ENCODE data around the gene PPP1R1A.

The PPP1R1A gene

DNA sequence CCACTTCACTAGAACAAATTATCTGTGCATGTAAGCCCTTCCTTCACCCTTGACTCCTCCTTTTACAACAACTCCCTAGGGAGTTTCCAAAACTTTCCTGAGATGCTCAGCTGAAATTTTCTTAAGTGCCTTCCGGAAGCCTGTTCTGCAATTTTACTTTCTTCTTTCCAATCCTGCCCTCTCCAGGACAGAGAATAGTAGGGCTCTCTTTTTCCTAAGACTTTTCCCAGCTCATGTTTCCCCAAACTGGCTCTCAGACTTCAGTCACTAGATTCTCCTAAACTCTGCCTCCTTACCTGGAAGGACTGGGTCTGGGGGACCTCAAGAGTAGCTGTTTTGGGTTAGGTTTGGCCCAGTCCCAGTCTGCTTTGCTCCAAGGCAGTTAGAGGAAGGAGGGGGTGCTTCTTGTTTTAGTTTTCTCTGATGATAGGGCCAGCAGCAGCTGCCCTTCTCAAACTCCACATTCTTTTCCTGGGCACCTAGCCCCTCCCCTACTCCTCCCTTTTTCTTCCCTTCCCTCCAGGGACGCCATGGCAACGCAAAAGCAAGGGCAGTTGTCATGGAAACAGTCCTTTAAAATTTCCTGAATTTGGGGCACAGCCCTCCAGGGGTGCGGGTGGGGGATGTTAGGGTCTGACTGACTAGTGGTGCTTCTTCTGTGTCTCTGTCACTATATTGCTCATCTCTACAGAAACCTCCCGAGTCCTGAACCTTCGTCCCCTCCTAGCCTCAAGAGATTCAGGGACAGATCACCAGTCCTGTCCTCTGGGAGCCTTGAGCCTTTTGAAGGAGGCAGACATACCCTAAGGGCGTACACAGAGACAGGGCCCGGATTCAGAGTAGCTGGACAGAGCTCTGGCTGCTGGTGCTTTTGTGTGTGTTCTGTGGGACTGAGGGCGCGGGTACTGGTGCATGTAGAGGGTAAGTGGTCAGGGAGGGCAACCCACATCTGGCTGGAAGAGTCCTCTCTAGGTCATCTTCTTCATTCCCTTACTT lies 17.0 kb downstream of the PPP1R1A start:
- no peak for DNase-seq (ENCODE audit: low spot score)

DNA sequence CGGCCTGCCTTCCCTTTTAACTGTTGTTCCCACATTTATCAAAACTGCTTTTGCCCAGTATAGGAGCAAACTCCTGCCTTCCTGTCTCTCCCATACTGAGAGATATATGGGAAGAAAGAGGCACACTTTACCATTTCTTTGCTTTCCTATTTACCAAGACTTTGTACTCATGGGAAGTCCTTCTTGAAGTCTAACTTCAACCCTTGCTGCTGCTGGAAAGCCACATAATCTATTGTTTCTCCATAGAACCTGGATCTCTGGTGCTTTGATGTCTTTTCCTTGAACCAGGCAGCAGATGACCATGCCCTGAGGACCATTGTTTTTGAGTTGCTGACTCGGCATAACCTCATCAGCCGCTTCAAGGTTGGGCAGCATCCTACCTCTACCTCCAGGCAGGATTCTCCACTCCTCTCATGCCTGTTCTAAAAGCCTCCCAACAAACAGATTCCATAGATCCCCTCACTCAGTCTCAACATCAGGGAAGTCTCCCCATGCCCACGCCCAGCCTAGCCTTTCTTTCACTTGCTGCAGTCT lies 18.4 kb downstream of the PPP1R1A start:
- DNase-seq (ENCODE audit: low spot score), result no peak

DNA sequence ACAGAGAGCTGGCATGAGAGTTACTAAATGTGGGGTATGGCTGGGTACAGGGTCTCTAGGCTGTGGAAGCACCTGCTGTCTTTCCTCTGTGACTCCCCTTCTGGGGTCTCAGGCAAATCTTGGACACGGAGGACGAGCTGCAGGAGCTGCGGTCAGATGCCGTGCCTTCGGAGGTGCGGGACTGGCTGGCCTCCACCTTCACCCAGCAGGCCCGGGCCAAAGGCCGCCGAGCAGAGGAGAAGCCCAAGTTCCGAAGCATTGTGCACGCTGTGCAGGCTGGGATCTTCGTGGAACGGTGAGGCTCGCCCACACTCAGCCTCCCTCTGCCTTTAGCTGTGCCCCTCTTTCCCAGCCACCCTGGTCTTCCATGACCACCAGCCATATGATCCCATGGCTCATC lies 19.4 kb downstream of the PPP1R1A start:
- DNase-seq (ENCODE audit: low spot score), result no peak

DNA sequence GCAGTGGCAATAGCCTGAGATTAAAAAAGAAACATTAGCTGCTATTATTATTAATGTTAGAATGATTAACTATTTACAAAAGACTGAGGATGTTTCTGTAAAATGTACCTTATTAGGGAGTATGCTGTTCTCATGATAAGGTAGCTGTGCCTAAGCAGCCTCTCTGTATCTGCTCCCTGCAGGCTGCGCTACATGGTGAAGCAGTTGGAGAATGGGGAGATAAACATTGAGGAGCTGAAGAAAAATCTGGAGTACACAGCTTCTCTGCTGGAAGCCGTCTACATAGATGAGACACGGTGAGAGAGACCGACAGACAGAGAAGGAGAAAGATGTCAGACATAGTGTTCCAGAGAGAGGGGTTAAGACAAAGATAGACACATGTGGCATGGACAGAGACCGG lies 21.7 kb downstream of the PPP1R1A start:
- DNase-seq (ENCODE audit: low spot score), result no peak

DNA sequence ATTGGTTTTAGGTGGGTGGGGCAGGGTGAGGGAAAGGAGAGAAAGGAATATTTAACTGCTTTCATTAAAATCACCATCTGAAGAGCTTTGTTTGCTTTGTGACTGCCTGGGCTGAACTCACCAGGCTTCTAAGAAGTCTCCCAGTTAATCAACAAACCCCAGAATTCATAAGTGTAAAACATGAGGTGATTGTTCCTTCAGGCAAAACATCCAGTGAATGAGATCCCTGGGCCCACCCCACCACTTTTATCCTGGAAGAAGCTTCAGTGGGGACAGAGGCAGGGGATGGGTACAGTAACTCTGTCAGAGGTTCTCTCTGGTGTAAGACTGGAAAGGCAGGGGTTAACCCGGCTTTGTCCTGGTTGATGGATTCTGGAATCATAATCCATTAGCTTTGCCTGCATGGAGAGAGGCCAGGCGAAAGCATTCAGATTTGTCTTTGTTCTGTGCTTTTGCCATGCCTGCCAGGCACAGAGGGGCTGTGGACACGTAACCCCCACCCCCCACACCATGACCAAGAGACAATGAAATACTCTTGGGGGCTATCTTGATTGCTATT lies 22.4 kb downstream of the PPP1R1A start:
- DNase-seq (ENCODE audit: low spot score), result no peak

DNA sequence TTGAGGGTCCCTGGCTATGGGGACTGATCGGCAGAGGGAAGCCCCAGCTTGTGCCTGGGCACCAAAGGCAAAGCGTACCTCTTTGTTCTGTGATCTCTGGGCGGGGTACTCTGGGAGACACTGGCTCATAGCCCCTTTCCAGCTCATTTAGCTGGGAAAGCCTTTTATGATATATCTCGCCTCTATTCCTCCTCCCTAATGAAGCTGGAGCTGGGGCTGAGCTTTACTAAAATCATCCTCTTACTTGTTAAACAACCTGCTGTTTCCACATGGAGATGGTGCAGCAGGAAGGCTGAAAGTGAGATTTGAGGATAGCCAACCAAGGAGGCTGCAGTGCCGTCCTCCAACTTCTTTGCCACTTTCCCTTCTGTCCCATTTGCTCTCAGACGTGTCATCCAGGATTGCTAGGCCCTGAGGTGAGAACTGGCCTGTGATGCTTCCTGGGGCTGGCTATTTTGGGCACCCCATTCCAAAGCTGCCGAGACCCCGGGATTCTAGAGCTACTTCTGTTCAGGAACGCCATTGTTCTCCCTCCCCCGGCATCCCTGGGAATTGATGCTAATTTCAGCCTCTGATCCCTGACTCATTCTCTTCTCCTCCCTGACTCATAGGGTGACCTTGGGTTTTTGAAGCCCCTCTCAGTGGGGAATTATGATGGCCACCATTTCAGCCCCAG lies 23.0 kb downstream of the PPP1R1A start:
- no peak for DNase-seq (ENCODE audit: low spot score)

DNA sequence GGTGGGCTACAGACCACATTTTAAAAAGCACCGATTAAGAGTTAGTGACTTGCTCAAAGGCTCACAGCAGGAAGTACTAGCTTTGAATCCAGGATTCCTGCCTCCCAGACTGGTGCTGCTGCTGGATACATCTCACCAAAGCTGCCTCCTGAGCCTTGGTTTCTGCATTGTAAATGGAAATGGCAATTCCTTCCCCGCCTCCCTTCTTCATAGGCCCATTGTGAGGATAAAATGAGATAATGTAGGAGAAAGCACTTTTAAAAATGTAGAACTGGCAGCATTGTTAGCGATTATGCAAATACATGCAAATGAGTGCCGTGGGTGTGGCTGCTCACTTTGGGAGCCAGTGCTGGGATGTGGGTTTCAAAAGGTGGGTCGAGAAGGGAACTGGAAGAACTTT lies 23.7 kb downstream of the PPP1R1A start:
- DNase-seq (ENCODE audit: low spot score), result no peak

DNA sequence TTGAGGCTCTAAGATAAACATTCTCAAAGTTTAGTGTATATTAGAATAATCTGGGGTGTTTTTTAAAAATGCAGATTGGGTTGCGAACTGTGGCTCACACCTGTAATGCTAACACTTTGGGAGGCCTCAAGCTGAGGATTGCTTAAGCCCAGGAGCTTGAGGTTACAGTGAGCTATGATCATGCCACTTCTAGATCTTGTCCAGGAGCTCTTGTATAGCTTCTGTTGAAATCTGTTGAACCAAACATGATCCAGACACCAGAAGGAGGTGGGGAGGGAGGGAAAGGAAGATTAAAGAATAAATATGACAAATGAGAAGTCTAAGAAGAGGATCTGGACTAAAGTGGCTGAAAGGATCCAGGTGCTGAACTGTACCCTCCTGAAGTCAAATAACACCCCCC lies 24.7 kb downstream of the PPP1R1A start:
- no peak for DNase-seq (ENCODE audit: low spot score)

DNA sequence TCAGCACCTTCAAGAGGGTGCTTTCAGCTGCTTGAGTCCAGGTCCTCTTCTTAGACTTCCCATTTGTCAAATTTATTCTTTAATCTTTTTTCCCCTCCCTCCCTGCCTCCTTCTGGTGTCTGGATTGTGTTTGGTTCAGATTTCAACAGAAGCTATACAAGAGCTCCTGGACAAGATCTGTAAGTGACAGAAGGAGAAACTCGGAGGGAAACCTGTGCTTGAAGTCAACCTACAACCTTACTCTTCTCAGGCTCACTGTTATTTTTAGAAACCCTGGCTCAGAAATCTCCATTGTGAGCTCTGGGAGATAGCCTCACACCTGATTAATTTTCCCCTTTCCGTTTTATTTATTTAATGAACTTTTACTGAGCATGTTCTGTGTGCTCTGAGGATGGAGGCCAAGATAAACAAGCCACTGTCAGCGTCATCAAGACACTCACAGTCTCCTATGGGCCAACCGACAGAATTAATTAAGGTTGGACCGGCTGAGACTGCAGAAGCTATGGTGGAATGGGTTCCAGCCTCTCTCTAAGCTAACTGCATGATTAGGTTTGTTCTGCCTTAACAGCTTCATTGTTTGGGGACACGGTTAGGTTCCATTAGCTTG lies 25.6 kb downstream of the PPP1R1A start:
- DNase-seq (ENCODE audit: low spot score), result no peak

DNA sequence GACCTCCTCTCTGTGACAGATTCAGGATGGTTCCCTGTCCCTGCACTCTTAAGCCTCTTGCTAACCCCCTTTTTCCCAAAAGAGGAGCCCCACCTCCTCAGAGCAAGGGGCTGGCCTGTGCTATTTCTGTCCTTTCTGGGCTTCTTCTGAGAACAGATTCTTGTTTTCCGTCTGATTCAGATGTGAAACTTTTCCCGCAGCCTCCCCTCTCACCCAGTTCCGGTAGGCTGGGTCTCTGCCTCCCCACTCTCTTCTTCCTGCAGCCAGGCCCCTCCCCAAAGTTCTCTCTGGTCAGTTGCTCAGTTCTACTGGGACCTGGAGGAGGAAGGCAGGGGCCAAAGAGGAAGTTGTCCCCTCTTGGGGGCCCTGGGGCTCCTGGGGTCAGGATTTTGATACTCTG lies 27.3 kb downstream of the PPP1R1A start:
- DNase-seq (ENCODE audit: low spot score), result peak; percentile 19

DNA sequence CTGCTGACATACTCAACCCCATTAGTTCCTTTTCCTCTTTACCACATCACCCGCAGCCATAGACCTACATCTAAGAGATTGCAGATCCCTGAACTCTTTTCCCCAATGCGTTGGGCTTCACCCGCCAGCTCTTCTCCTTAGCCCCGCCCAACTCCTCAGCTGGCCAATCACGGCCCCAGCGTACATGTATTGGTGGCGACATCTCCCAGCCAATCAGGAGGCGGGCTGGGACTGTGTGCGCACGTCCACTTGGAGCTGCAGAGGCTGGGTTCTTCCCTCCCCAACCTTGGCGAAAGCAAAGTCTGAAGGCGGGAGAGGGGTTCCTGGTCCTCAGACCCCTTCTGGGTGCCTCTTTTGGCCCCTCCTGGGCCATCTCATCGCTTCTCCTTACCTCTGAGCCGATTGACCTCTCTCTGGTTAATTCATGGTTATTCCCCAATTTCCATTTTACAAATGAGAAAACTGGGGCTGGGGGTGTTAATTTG lies 28.0 kb downstream of the PPP1R1A start:
- DNase-seq (ENCODE audit: low spot score), result peak; percentile 88

DNA sequence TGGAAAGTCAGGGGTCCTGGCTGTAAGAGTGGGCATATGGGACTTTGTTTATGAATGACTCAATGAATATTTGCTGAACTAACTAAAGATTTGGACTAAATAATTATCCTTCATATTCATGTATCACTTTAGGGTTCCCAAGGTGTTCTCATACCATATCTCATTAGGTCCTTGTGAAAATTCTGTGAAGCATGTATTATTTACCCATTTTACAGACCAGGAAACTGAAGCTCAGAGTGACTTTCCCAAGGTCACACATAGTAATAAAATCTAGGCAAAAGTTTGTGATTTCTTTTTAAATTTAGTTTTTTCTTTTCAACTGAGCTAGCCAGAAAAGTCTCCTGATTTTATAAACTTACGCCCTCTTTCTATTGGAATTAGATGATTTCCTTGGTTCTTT lies 29.7 kb downstream of the PPP1R1A start:
- no peak for DNase-seq (ENCODE audit: low spot score)

DNA sequence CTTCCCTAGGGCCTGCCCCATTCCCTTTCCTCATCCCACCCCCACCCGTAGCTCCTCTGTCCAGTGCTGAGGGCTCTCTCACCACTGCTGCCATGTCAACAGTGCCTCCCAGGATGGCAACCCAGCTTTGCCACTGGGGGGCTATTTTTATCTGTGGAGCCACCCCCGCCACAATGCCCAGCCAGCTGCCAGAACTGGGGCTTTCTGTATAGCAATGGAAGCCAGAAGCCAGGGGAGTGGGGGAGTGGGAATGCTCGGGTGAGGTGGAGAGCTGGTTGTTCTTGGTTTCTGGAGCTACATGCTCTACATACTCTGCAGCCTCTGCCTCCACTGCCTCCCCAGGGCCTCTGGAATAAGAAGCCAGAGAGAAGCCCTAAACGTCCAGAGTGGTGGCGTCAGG lies 30.1 kb downstream of the PPP1R1A start:
- DNase-seq (ENCODE audit: low spot score), result no peak

DNA sequence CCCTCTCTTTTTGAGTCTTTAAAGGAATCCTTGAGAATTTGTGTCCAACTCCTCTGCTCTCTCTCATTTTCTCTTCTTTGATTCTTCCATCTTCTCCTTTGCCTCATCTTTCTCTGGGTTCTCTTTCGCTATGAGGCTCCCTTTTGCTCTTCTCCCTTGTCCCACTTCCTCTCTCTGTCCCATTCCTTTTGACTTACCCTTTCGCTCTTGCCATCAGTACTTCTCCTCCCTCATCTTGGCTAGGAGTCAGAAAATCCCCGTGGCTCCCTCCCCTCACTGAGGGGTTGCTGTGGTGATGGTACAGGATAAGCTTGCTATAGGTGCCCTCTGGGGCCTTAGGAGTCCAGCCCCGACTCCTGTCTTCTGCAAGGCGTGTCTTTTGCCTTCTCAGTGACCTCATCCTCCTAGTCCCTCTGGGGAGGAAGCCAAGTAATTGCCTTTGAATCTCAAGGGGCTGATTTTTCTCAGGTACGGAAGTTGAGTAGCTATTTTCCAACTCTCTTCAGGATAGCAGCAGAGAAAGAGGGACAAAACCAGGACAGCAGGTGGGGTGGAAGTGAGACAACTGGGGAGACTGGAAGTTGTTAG lies 32.7 kb downstream of the PPP1R1A start:
- no peak for DNase-seq (ENCODE audit: low spot score)

DNA sequence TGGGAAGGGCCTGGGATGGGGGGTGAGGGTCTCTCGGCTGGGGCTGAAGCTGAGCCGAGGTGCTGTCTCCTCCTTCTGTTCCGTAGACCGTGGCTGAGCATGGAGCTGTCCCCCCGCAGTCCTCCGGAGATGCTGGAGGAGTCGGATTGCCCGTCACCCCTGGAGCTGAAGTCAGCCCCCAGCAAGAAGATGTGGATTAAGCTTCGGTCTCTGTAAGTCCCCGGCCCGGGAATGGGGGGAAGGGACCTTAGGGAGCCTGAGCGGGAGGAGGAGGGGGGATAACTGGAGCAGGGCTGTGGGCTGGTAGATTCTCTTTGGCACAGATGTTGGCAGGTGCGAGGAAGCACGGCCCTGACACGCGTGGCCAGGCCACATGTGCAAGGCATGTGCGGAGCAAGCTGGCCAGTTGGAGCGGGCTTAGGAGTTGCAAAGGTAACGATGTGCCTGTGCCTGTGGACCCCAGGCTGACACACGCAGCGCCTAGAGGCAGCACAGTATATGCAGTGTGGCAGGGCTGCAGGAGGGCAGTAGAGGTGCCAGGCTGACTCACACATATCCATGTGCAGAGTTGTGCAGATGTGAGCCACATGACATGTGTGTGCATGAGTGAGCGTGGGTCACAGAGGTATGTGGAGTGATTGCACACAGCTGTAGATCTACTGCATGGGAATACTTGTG lies 38.5 kb downstream of the PPP1R1A start:
- DNase-seq (ENCODE audit: low spot score), result peak; percentile 11

DNA sequence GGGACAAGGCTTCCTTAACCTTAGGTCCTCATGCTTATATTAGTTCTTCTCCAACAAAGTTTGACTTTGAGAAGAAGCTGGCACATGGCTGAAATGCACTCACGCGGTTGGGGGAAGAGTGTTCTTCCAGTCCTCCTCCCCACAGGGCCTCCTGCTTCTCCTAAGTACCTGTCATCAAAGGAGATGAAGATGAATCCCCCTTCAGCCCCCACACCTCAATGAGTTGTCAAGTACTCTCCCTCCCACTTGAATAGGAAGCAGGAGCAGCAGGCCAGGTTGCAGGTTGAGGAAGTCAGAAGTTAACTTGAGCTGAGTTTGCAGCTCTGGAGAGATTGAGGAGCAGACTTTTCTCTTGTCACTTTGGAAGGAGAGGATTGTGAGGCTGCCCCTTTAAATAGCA lies 41.9 kb downstream of the PPP1R1A start:
- DNase-seq (ENCODE audit: low spot score), result no peak

DNA sequence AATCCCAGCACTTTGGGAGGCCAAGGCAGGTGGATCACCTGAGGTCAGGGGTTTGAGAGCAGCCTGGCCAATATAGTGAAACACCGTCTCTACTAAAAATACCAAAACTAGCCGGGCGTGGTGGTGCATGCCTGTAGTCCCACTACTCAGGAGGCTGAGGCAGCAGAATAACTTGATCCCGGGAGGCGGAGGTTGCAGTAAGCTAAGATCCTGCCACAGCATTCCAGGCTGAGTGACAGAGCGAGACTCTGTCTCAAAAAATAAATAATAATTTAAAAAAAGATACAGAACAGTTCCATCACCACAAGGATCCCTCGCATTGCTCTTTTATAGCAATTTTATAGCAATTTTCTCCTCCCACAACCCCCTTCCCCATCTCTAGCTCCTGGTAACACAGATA lies 43.7 kb downstream of the PPP1R1A start:
- no peak for DNase-seq (ENCODE audit: low spot score)

DNA sequence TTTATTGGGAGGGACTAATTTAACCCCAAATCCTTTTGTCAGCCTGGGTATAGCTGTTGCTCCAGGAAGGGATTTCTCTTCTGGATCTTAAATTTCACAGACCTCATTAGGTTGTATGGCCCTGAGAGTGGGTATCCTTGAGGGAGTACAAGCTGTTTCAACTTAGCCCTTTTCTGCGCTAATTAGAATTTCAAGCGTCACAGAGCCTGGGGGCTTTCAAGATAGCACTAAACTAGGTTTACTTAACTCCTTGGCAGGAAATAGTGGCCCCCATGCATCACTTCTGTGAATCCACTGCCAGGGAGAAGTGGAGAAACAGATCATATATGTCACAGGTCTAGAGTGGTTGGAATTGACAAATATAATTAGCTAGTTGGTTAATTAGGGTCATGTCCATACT lies 44.9 kb downstream of the PPP1R1A start:
- no peak for DNase-seq (ENCODE audit: low spot score)

DNA sequence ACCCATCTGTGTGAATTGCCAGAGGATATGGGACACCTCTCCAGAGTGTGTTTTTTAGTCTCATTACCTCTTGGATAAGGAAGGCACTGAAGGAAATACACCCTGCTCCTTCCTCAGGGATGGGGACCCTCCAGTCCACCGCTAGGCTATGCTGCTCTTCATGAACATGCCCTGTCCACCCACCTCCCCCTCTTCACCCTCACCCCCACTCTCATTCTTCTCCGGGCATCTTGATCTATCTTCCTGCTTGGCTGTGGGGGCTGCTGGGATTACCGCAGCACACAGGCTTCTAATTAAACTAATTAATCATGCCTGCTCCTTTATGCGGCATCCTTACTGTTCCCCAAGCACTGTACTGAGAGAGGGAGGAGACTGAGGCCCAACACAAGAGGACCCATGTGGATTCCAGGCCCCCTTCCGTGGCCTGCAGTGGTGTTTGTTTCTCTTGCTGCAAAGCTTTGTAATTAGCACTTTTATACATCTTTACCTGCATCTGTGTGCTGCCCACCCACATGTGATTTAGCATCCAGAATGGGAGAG lies 46.6 kb downstream of the PPP1R1A start:
- no peak for DNase-seq (ENCODE audit: low spot score)

DNA sequence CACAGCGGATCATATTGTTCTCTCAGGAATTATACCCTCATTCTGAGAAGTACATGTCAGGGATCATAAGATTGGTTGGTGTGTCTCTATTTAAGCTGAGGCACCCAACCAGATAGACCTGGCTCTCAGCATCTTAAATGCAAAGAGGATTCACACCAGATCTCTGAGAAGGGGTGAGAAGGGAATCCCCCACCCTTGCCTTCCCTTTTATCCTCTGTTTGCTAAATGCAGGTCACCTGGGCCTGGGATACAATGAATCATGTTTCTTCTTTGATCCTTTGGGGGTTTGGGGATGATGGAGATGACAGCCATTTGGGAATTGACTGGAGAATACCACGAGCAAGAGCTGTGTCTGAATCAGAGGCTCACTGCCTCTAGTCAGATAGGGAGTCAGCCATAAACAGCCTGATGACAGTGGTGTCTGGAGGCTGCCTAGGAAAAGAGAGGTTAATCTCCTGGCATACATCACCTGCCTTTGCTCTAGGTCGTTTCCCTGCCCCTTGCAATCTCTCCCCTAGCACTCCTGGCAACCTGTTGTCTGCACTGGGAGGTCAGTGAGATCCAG lies 50.2 kb downstream of the PPP1R1A start:
- DNase-seq (ENCODE audit: low spot score), result no peak

DNA sequence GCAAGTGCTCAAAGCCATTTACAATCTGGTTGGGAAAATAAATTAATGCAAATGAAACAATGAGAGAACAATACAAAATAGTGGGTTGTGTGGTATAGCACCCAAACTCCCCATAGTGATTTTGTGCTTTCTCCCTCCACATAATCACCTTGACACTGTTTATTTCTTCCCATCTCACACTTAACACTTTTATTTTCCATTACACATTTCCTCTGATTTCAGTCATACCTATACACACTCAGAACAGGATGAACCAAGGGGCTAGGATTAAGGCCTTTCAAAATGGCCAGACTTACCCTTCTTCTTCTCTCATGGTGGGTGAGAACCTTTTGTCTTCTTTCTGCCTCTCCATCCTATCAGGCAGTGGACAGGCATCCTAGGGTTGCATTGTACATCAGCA lies 53.0 kb downstream of the PPP1R1A start:
- no peak for DNase-seq (ENCODE audit: low spot score)

Measured in activated CD4-positive, alpha-beta T cell treated with anti-CD3 and anti-CD28 coated beads, Interleukin-2, Interleukin-4, amounts not matched to agents 100 ng/mL and 50 ng/mL, durations not matched to agents 16 hours and 8 hours (primary cell).